Measurements from ENCODE around the gene RPTN. TPM values are rescaled to one million over a fixed set of nuclear protein-coding genes. Genes with fewer than 3 reads are reported as not detected.
A peak's percentile ranks its signal among the peaks of the same experiment; 100 is the strongest.

The RPTN gene
- total and polyA plus RNA-seq, 8 donors, result not detected

GRCh38 chr1:152186556-152187285 lies 27.7 kb upstream of the RPTN start:
- Histone ChIP-seq H3K4me1 (peaks cover 0 to 12% of the 10 kb centered on the region in 2 donors), H3K4me3 (no peak overlapping the region), H3K9me3 (no peaks in the 10 kb centered on the region), H3K27me3 (peaks cover 0 to 13% of the 10 kb centered on the region in 2 donors), H3K27ac (no peak overlapping the region), H3K36me3 (no peaks in the 10 kb centered on the region)
- intact Hi-C loops (cut with DNase I), result no loop called here
- DNase-seq, result no peak
- no peak for TF ChIP-seq CTCF (IDR thresholded peaks at IDR 0.05)
- ATAC-seq, result no peak

- peak; percentile 71 for ATAC-seq
Observed at GRCh38 chr1:152185544-152186391, 26.7 kb upstream of the RPTN start.

GRCh38 chr1:152182944-152183361 lies 23.9 kb upstream of the RPTN start:
- ATAC-seq, result peak; percentile 72
- no peak for TF ChIP-seq CTCF (IDR thresholded peaks at IDR 0.05)
- no peaks in the 10 kb centered on the region for H3K4me1 ChIP-seq
- intact Hi-C loops (cut with DNase I), result loop anchor here in 1 of 2 donors (5.0 kb wide), 1 partner anchor 126 kb away; no protein-coding TSS in a partner anchor
- no peak overlapping the region for H3K27ac ChIP-seq
- H3K4me3 ChIP-seq, result no peak overlapping the region
- H3K27me3 ChIP-seq, result no peaks in the 10 kb centered on the region
- H3K9me3 ChIP-seq, result no peaks in the 10 kb centered on the region
- no peaks in the 10 kb centered on the region for H3K36me3 ChIP-seq
- peak in 3 of 4 donors; percentile 42 to 75 (median 54) for DNase-seq

More at GRCh38 chr1:152185544-152186391, 26.7 kb upstream of the RPTN start:
- Histone ChIP-seq H3K4me1 (peaks cover 0 to 12% of the 10 kb centered on the region in 2 donors), H3K4me3 (no peak overlapping the region), H3K9me3 (no peaks in the 10 kb centered on the region), H3K27me3 (peaks cover 0 to 13% of the 10 kb centered on the region in 2 donors), H3K27ac (no peak overlapping the region), H3K36me3 (no peaks in the 10 kb centered on the region)
- intact Hi-C loops (cut with DNase I), result no loop called here
- DNase-seq, result peak in 2 of 4 donors; percentile 30 to 52
- TF ChIP-seq CTCF (IDR thresholded peaks at IDR 0.05), result peak; percentile 83 to 84

- Histone ChIP-seq H3K4me3 (no peak overlapping the region), H3K4me1 (no peaks in the 10 kb centered on the region), H3K27ac (no peak overlapping the region), H3K36me3 (no peaks in the 10 kb centered on the region), H3K9me3 (no peaks in the 10 kb centered on the region), H3K27me3 (no peaks in the 10 kb centered on the region)
- intact Hi-C loops (cut with DNase I), result loop anchor here in 1 of 2 donors (5.0 kb wide), 1 partner anchor 125 kb away; no protein-coding TSS in a partner anchor
- DNase-seq (no peak), ATAC-seq (peak; percentile 51)
- peak; percentile 24 to 32 for TF ChIP-seq CTCF (IDR thresholded peaks at IDR 0.05)
Observed at GRCh38 chr1:152182431-152182830, 23.4 kb upstream of the RPTN start.

- no peak for ATAC-seq
- Histone ChIP-seq H3K27me3 (no peaks in the 10 kb centered on the region), H3K4me3 (no peak overlapping the region), H3K27ac (no peak overlapping the region), H3K9me3 (no peaks in the 10 kb centered on the region), H3K4me1 (no peaks in the 10 kb centered on the region), H3K36me3 (no peaks in the 10 kb centered on the region)
- DNase-seq, result no peak
- intact Hi-C loops (cut with DNase I), result loop anchor here in 1 of 2 donors (10.0 kb wide), 1 partner anchor 125 kb away; no protein-coding TSS in a partner anchor
- TF ChIP-seq CTCF (IDR thresholded peaks at IDR 0.05), result no peak
Observed at GRCh38 chr1:152179566-152179965, 20.5 kb upstream of the RPTN start.
